Activated T-cell treated with anti-CD3 and anti-CD28 coated beads for 1 hour (primary cell): ENCODE data around the gene GALNT9.
"Not testable (repeated sequence)": the region's sequence is repeated elsewhere in the genome, so short reads cannot be mapped to it uniquely, and the experiment has no call there.

Experiments used
- DNase-seq: peaks from one replicate; pipeline ENCODE4 v3.0.0-alpha.2; 2020; ENCODE audit warnings: low read depth

Gene GALNT9

DNA sequence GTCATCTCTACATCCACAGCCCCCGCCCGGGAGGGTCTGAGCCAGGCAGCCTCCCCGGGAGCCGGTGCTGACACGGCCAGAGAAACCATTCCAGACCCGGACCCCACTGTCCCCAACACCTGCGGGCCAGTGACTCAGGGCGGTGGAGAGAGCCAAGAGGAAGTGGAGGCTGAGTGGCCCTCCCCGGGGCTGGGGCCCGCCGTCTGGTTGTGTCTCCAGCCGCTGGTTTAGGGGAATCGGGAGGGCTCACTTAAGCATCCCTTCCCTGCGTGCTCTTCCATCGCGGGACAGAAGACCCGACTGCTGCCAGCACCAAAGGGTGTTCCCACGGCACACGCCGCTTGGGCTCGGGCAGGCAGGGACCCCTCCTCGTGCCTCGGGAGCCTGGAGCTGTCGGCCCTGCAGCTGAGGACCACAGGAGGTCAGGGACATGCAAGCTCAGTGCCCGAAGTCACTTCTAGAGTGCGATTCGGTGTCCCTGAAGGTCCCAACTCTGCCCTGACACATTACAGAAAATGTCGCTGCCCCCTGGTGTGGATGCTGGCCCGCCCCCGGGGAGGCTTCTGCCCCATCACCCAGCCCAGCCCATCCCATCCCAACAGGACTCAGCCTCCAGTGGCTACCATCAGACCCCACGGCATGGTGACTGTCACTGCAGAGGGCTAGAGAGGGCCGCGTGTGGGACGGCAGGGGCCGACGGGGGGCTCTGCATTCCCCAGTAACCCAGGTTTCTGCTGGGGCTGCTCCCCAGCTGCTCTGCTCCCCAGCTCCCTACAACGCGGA, 50.8 kb downstream of the GALNT9 start:
- no peak for DNase-seq

DNA sequence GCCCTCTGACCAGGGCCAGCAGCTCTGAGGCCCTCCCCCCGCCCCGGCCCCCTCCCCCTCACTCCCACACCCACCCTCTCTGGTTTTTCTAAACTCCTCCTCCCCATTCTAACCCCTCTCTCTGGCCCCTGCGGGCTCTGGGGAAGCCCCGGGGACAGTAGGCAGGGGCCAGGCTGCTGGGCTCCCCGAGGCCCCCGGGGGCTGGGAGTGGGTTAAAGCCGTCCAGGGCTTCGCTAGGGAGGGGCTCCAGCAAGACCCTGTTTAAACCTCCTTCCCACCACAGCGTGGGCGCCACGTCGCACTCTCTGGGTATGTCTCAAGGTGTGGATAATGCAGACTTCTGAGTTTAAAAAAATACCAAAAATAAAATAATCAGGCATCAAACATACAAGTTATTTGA, 51.4 kb downstream of the GALNT9 start:
- DNase-seq = no peak

DNA sequence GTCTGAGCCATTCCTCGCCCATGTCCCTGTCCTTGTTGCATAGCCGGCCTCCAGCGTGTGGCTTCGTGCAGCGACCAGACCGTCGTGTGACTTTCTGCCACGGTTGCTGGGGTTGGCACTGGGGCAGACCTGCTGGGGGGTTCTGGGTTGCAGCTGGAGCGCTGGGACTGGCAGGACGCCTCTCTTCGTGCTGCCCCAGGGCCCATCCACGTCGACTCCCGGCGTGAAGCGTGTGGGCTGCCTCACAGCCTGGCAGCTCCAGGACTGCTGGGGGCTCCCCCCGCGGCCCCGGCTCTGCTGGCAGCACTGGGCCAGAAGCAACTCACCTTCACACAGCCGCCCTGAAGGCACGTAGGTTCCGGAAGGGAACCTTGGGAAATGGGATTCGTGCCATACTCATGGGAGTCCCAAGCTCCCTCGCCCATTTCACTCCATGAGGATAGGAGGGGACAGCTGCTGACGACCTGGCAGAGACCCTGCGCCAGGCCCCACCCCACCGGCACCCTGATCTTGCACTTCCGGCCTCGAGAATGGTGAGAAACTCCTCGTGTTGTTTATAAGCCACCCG, 51.9 kb downstream of the GALNT9 start:
- no peak for DNase-seq

DNA sequence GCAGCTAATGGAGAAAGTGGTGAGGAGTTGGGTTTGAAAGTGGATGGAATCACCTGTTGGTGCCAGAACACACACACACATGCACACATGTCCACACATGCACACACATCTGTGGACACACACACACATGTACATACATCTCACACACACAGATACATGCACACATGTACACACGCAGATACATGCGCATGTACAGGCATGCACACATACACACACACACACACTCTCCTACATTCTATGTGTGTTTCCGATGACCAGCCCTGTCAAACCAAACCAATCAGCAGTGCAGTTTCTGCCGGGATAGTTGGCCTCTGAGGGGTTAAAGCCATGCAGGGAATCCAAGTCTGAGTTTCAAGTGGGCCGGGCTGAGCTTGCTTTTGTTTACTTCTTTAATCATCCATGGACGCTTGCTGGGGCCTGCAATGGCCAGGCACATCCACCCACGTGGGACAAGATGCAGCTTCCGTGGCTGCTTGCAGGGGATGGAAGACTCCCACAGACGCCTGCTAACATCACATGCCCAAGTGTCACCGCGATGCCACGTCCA, 52.5 kb downstream of the GALNT9 start:
- DNase-seq = no peak

DNA sequence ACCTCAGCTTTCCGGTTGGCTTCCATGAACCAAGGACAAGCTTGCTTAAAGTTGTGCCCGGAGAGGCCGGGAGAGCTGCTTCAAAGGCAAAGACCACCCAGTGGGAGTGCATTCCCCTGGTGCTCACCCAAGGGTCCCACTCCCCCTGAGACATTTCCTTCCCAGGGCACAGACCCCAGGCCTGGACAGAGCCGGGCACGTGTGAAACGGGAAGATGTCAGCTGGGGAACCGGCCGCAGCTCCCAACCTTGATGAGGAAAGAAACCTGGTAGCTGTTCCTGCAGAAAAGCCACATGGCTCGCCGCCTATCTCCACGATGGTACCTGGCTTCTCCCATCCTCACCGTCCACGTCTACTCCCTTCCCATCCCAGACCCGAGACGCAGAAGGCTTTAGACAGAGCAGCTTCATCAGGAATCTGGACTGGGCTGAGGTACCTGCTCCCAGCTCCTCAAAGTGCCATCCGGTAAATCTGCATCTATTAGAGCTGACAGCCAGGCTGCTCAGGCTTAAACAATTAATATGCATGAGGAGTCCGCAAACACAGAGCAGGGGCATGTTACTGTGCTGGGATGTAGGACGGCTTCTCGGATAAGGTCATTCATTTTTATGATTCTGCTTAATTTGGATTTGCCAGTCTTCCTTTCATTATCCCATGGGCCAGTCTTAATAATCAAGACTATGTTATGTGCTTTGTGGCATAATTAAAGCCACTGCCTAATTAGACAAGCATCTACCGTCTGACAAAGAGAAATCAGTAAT, 53.1 kb downstream of the GALNT9 start:
- no peak for DNase-seq

DNA sequence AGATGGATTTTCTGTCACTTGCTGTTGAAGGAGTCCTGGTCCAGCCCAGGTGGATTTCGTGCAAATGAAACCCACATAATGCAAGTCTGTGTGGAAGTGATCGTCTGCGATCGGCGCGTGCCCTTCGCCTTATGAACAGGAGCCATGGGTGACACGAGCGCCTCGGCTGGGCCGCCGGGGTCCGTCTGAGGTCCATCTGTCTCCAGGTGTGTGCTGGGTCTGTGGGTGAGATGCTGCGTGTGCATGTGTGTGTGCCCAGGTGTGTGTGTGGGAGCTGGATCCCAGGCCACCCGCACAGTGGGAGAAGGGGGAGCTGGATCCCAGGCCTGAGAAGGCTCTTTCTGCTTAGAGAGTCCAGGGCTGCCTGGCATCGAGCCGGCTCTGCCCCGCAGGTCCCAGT, 53.8 kb downstream of the GALNT9 start:
- no peak for DNase-seq

DNA sequence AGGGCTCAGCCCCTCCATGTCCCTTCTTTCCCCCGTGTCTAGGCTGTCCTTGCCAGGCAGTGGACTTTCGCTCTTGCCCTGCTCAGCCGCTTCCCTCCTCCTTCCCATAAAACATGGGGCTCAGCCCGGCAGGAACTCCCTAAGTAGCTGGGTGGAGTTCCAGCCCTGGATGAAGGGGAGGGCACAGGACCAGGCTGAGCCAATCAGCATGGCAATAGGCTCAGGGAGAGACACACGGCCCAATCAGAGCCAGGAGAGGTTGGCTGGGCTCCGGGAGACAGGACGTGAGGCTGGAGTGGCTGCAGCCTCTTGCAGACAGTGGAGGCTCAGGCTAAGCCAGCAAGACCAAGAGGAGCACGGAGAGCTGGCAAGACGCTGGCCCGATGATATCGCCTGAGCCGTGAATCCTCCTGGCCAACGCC, 54.3 kb downstream of the GALNT9 start:
- no peak for DNase-seq

DNA sequence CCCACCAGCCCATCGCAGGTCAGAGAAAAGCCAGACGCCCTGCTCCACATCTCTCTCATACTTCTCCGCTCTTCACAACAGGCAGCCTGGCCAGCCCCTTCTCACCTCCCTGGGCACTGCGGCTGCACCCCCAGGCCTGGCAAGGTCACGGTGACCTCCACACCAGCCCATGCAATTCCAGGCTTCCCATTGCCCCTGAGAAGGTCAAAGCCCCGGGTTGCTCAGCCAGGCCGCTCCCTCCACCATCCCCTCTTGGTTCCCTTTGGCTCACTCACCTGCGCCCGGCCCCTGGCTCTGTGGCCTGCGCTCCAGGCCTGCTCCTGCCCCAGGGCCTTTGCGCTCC, 55.4 kb downstream of the GALNT9 start:
- DNase-seq = no peak

DNA sequence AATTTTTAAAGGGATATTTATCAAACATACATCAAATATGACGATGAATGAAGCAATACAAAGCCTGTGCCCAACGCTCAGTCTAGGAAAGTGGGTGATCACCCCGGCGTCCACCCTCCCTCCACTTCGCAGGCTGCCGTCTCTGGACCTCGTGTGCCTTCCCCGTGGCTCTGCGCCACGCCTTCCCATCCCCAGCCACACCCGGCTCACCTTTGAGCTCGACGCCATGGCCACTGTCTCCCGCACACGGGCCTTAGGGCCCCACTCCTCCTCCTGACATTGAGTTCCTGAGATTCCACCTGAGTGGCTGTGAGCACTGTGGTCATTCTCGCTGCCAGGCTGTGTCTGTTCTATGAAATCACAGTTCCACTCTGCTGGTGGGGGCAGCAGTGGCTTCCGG, 56.7 kb downstream of the GALNT9 start:
- no peak for DNase-seq

DNA sequence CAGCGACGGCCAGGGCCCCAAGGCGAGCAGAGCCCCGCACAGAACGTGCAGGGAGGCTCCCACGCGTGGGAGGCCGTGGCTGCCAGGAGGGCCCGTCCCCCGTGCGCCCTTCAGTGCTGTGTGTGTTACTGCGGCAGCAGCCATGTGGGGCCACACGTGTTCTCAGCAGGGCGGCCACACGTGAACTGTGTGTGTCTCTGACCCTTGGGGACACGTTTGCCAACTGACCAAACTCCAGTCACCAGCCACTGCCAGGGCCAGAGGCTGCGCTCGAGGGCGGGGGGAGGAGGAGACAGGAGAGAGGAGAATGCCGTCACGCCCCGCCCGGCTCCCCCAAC, 57.7 kb downstream of the GALNT9 start:
- DNase-seq = no peak

DNA sequence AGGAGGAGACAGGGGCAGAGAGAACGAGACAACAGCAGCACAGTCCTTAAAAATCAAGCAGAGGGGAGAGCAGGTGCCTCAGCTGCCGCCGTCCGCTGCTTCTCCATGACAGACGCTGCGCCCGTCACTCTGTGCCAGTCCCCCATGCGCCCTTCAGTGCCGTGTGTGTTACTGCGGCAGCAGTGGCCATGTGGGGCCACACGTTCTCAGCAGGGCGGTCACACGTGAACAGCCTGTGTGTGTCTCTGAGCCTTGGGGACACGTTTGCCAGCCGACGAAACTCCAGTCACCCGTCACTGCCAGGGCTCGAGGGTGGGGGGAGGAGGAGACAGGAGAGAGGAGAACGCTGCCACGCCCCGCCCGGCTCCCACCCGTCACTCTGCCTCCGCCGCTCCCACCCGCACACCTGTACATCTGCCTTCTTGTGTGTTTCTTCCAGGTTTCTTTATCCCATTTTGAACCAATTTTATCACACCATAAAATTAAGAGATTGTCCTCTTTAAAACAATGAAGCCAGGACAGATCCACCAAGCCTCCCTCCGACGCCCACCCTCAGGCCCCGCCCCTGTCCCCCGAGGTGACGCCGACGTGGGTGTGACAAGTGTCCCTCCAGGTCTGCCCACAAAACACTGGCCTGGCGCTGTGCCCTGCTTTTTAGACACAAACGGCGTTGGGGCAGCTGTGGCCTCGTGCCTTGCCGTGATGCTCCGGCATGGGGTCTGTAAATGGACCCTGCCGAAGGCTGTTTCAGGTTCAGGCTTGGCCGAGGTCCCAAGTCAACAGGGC, 58.2 kb downstream of the GALNT9 start:
- no peak for DNase-seq

DNA sequence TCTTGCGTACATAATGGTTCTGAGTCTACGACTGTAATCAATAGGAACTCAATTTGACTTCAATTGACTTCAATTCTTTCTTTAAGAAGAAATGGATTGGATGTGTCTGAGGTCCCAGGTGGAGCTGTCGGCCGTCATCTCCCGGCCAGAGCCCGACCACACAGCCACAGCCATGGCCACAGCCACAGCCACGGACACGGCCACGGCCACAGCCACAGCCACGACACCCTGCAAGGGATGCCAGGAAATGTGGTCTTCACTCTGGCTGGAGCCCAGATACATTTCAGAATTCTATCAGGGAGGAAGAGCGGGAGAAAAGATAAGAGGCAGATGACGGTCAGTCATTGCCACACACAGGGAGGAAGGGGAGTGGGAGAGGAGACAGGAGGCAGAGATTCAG, 58.9 kb downstream of the GALNT9 start:
- no peak for DNase-seq

DNA sequence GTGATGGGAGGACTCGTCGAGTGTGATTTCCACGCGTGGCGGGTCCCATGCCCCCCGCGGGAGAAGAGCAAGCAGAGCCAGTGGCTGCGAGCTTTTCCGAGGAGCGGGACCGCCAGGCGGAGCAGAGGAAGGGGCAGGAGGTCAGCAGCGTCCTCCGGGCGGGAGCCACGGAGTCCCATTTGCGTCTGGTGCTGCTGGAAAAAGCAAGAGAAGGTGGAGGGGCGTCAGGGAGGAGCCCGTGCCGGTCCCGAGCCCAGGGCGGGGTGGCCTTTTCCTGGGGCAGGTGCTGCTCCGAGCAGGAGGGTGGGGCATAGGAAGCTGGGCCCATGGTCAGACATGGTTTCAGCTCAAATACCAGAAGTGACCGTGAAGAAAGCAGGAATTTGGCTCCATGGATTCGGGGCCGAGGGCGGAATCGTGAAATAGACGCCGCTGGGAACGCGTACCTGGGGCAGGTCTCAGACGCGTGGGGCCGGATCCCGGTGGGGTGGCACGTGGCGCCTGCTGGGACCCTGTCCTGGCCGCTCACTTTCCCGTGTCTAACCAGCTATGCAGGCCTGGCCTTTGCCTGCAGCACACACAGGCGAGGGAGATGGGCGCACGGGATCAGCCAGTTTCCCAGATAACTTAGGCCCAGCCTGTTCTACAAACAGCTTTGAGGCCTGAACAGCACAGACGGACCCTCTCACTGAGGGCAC, 60.0 kb downstream of the GALNT9 start:
- DNase-seq = no peak

DNA sequence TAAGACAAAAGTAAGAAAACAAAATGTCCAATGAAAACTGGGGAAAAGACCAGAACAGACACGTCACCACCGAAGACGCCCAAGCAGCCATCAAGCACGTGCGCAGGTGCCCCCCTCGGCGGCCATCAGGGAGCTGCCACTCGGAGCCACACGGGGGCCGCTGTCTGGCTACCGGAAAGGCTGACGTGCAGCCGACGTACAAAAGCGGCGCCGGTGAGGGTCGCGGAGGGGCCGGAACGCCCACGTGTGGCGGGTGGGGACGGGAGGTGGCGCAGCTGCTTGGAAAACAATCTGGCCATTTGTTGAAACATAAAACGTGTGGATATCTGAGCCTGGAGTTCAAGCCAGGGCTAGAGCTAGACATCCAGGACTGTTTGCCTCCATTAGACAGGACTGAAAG, 60.7 kb downstream of the GALNT9 start:
- no peak for DNase-seq

DNA sequence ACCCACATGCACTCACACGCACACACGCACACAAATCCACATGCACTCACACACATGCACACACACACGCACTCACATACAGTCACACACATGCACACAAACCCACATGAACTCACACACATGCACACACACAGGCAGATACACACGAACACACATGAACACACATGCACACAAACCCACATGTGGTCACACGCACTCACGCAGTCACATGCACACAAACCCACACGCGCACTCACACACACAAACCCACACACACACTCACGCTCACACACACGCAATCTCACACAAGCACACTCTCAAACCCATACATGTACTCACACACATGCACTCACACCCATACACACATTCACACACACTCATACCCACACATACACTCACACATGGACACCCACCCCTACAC, 61.5 kb downstream of the GALNT9 start:
- no peak for DNase-seq

DNA sequence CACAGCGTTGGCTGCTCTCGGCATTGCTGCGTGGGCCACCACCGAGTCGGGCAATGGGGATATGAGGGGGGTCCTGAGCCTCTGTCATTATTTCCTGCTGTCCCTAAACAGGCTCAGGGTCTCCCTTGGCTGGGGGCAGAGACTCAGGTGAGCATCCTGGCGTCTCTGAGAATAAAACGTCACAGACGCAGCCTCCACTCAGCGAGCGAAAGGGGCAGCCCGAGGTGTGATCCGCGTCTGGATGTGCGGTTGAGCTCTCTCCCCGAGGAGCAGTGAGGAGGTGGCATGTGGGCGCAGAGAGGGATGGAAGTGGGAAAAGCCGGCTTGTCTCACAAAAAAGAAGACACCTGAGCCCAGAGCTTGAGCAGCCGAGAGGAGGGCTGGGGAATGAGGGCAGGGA, 62.6 kb downstream of the GALNT9 start:
- DNase-seq = no peak

DNA sequence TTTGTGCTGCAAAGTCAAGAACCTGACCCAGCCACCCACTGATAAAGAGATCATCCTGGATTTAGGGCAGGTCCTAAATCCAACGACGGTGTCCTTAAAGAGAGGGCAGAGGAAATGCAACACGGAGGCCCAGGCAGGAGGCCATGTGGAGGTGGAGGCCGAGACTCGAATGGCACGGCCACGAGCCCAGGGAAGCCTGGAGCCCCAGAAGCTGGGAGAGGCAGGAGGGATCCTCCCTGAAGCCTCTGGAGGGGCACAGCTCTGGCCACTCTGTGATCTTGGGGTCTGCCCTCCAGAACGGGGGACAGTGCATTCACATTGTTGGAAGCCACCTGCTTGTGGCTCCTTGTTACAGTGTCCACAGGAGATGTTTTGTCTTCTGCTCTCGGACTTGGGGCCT, 63.0 kb downstream of the GALNT9 start:
- no peak for DNase-seq

DNA sequence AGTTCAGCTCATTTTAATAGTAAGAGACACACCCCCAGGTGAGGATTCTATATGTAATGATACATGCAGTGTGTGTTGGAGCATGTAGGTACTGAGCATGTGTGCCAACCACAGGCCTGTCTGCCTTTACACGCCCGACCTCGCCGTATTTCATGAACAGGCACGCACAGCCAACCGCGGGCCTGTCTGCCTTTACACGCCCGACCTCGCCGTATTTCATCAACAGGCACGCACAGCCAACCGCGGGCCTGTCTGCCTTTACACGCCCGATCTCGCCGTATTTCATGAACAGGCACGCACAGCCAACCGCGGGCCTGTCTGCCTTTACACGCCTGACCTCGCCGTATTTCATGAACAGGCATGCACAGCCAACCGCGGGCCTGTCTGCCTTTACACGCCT, 63.6 kb downstream of the GALNT9 start:
- not testable (repeated sequence) for DNase-seq

DNA sequence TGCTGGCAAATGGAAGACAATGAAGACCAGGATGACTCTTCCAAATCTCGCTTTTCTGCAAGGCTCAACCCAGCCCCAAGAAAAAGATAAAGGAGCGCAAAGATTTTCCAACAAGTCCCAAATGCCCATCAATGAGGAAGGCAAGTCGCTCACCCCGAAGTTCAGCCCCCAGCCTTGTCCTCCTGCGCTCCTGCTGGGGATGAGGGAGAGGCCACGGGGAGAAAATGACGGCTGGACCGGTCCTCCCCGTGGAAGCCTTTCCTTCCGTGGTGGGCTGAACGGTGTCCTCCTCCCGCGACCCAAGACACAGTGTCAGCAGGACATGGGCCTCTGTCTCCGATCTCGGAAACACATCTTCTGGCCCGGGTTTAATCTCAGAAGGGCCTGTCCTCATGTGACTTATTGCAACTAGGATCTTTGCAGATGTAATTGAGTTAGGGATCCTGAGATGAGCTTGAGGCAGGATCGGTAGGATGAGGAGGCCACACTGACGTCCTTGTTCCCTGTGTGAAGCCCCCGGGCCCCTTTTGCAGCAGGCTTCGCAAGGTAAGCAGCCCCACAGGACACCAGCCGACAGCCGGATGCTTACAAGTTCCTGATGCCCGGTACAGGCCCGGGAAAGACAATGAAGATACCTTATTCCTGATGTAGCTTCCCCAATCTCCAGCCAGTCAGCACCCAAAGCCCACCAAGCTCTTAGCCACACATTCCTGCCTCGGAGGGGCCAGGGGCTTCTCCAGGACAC, 64.2 kb downstream of the GALNT9 start:
- no peak for DNase-seq

DNA sequence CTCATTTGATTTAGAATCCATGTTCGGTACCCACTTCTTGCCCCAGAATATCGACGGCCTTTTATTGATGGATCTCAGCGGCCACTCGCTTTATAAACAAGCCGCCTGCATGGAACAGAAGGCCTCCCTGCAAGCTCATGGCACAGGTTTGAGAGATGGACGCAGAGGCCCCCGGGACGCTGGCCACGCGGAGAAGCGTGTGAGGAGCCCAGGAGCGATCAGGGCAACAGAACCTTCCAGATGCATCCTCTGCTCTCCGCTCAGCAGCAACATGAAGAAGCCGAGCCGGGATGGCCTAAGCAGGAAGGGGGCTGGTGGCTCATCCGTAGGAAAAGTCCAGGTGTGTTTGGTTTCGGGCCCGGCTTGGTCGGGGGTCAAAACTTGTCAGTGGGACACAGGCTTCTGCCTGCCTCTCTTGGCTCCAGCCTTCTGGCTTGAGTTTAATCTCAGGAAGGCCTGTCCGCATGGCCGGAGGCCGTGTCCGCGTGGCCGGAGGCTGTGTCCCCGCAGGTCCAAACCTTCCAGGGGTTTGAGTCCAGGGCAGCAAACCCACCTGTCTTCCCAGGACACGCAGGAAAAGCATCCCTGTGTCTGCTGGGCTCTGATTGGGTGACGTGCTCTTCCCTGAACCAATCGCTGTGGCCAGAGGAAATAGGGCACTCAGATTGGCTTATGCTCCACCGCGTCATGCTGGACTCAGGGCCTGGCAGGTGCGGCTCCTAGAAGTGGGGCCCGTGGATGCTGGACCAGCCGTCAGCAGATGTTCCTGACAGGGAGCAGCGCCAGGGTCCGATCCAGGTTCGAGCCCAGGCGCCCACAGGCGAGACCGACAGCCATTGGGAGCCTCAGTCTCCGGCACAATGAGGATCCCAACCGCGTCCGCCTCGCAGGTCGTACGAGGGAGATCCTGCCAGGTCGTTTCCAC, 65.0 kb downstream of the GALNT9 start:
- DNase-seq = no peak
